K562 (cell line): Measurements from ENCODE around the gene DACT1.

Source experiments
- ATF4 ChIP-seq: fragments of 450-650 bp; formaldehyde crosslinking; IDR thresholded peaks from 2 replicates; pipeline ENCODE4 v1.4.0; 2022; ENCODE audit warnings: mild to moderate bottlenecking, moderate library complexity
- BRD4 ChIP-seq: fragments of 200-600 bp; sonication (generic); IDR thresholded peaks from 2 replicates; pipeline ENCODE4 v1.6.1; 2017; ENCODE audit warnings: inconsistent platforms
- CHD2 ChIP-seq: IDR thresholded peaks from 2 replicates; pipeline ENCODE4 v1.6.1; 2011; ENCODE audit warnings: low read depth, low read length
- CHD4 ChIP-seq: fragments of 200-600 bp; sonication (generic); IDR thresholded peaks from 3 replicates; pipeline ENCODE4 v1.6.1; 2012; ENCODE audit warnings: low read depth, mild to moderate bottlenecking, mixed read lengths, low read length, inconsistent platforms; ENCODE audit not compliant: insufficient read depth, insufficient replicate concordance, poor library complexity, severe bottlenecking
- LARP7 ChIP-seq: fragments of 450-650 bp; IDR thresholded peaks from 2 replicates; pipeline ENCODE4 v1.6.1; 2016
- POLR2G ChIP-seq: fragments of 200-400 bp; formaldehyde crosslinking; IDR thresholded peaks from 2 replicates; pipeline ENCODE4 v1.6.1; 2017; ENCODE audit warnings: low read depth, mild to moderate bottlenecking, antibody characterized with exemption, low read length, moderate library complexity
- ZNF124 ChIP-seq: sonication (generic); formaldehyde crosslinking; IDR thresholded peaks from 2 replicates; pipeline ENCODE4 v1.8.1; 2022; ENCODE audit warnings: missing genetic modification reagents
- TF ChIP-seq, protein P1 (sequence below), 3 experiments: IDR thresholded peaks in 2 of 3; conservative IDR thresholded peaks in 1 of 3; 2 replicates each; pipeline ENCODE4 v1.5.1; 2011 to 2012; ENCODE audit warnings: low read length in 3 of 3, mild to moderate bottlenecking in 3 of 3, control low read depth in 2 of 3, improper control_type of control experiment in 1 of 3, inconsistent platforms in 1 of 3, low read depth in 1 of 3, mixed read lengths in 1 of 3, moderate library complexity in 1 of 3; ENCODE audit not compliant: insufficient read depth in 2 of 3

- TF ChIP-seq CHD2, result no peak
- no peak for TF ChIP-seq CHD4
- no peak for TF ChIP-seq ATF4 (CRISPR knock-in tag)
- no peak for TF ChIP-seq ZNF124 (CRISPR knock-in tag)
- TF ChIP-seq LARP7, result no peak
- no peak for TF ChIP-seq POLR2G
- TF ChIP-seq BRD4, result no peak
- TF ChIP-seq, protein P1, sequence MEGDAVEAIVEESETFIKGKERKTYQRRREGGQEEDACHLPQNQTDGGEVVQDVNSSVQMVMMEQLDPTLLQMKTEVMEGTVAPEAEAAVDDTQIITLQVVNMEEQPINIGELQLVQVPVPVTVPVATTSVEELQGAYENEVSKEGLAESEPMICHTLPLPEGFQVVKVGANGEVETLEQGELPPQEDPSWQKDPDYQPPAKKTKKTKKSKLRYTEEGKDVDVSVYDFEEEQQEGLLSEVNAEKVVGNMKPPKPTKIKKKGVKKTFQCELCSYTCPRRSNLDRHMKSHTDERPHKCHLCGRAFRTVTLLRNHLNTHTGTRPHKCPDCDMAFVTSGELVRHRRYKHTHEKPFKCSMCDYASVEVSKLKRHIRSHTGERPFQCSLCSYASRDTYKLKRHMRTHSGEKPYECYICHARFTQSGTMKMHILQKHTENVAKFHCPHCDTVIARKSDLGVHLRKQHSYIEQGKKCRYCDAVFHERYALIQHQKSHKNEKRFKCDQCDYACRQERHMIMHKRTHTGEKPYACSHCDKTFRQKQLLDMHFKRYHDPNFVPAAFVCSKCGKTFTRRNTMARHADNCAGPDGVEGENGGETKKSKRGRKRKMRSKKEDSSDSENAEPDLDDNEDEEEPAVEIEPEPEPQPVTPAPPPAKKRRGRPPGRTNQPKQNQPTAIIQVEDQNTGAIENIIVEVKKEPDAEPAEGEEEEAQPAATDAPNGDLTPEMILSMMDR (IDR thresholded peaks at IDR 0.05 in 2 of 3, conservative IDR thresholded peaks at IDR 0.05 in 1 of 3; ENCODE audit: insufficient read depth in 2 of 3, low read depth in 1 of 3, low read length in 3 of 3), result no peak
These were observed 55.3 kb downstream of the DACT1 start for GRCh38 chr14:58693048-58693447.
